HepG2 (cell line): Measurements from ENCODE around the gene ERVH48-1. TPM values are rescaled to one million over a fixed set of nuclear protein-coding genes. Genes with fewer than 3 reads are reported as not detected.

Source experiments
- ARNT2 ChIP-seq: sonication (generic); formaldehyde crosslinking; IDR thresholded peaks from 2 replicates; pipeline ENCODE4 v1.8.0; 2022; ENCODE audit warnings: mild to moderate bottlenecking, low read depth, missing genetic modification reagents, moderate library complexity
- FOXA1 ChIP-seq, 2 experiments: fragments of 450-650 bp in 1 of 2; sonication (generic) in 1 of 2; formaldehyde crosslinking in 1 of 2; IDR thresholded peaks; 2 replicates each; pipeline versions ENCODE4 v1.4.0 to v1.6.1; 2016 to 2020; ENCODE audit warnings: missing genetic modification reagents in 1 of 2
- NONO ChIP-seq, 2 experiments: fragments of 450-650 bp in 1 of 2; sonication (generic) in 1 of 2; formaldehyde crosslinking in 1 of 2; IDR thresholded peaks in 1 of 2; conservative IDR thresholded peaks in 1 of 2; 2 replicates each; pipeline versions ENCODE4 v1.6.1 to v1.8.0; 2017 to 2022; ENCODE audit warnings: mild to moderate bottlenecking in 1 of 2, missing genetic modification reagents in 1 of 2, moderate library complexity in 1 of 2
- SAP130 ChIP-seq: IDR thresholded peaks from 2 replicates; pipeline ENCODE4 v1.6.1; 2016; ENCODE audit warnings: low read depth
- ZNF180 ChIP-seq: sonication (generic); formaldehyde crosslinking; IDR thresholded peaks from 2 replicates; pipeline ENCODE4 v1.4.0; 2020; ENCODE audit warnings: low read depth, missing genetic modification reagents, borderline replicate concordance
- ZNF230 ChIP-seq: sonication (generic); formaldehyde crosslinking; IDR thresholded peaks from 2 replicates; pipeline ENCODE4 v1.4.0; 2020; ENCODE audit warnings: mild to moderate bottlenecking, missing genetic modification reagents
- ZNF329 ChIP-seq: sonication (generic); formaldehyde crosslinking; IDR thresholded peaks from 2 replicates; pipeline ENCODE4 v1.9.0; 2021; ENCODE audit warnings: low read depth, mild to moderate bottlenecking, missing genetic modification reagents
- ZNF34 ChIP-seq: sonication (generic); formaldehyde crosslinking; IDR thresholded peaks from 2 replicates; pipeline ENCODE4 v1.4.0; 2020; ENCODE audit warnings: mild to moderate bottlenecking, missing genetic modification reagents, borderline replicate concordance
- ZNF572 ChIP-seq: sonication (generic); formaldehyde crosslinking; IDR thresholded peaks from 2 replicates; pipeline ENCODE4 v1.5.1; 2020; ENCODE audit warnings: mild to moderate bottlenecking, missing genetic modification reagents
- ZNF772 ChIP-seq: sonication (generic); formaldehyde crosslinking; IDR thresholded peaks from 2 replicates; pipeline ENCODE4 v1.5.0; 2020; ENCODE audit warnings: mild to moderate bottlenecking, missing genetic modification reagents
- polyA plus RNA-seq, 8 experiments: library from polyadenylated mRNA; depleted of rRNA in 3 of 8; stranded (reverse) in 7 of 8; unstranded in 1 of 8; fragments of >200 nt; fragmentation: Illumina TruSeq in 4 of 8; extraction: Trizol in 4 of 8; gene quantifications; 2 replicates each; pipeline versions ENCODE4 v1.2.1 to v1.2.3, GENCODE V29; 2011 to 2016; ENCODE audit warnings: low read depth in 4 of 8, missing spikeins in 1 of 8, mixed read lengths in 1 of 8; ENCODE audit not compliant: insufficient read depth in 1 of 8
- total RNA-seq, 5 experiments: library from RNA; depleted of rRNA; stranded (reverse); fragments of >200 nt; fragmentation: Illumina TruSeq; extraction: Trizol; gene quantifications; 2 replicates each; pipeline ENCODE4 v1.2.3, GENCODE V29; 2016; ENCODE audit warnings: low read depth in 1 of 5
- TF ChIP-seq, protein P1 (sequence below): sonication (generic); formaldehyde crosslinking; IDR thresholded peaks from 2 replicates; pipeline ENCODE4 v1.5.0; 2020; ENCODE audit warnings: missing genetic modification reagents, mild to moderate bottlenecking, borderline replicate concordance
- TF ChIP-seq, protein P2 (sequence below): sonication (generic); formaldehyde crosslinking; conservative IDR thresholded peaks from 2 replicates; pipeline ENCODE4 v1.5.0; 2020; ENCODE audit warnings: missing genetic modification reagents
- TF ChIP-seq, protein P3 (sequence below), 2 experiments: fragments of 450-650 bp in 1 of 2; sonication (generic) in 1 of 2; formaldehyde crosslinking; IDR thresholded peaks; 2 replicates each; pipeline versions ENCODE4 v1.5.0 to v1.8.0; 2020 to 2022; ENCODE audit warnings: mild to moderate bottlenecking in 1 of 2, missing genetic modification reagents in 1 of 2
- TF ChIP-seq, protein P4 (sequence below): sonication (generic); formaldehyde crosslinking; IDR thresholded peaks from 2 replicates; pipeline ENCODE4 v1.4.0; 2020; ENCODE audit warnings: mild to moderate bottlenecking, missing genetic modification reagents
- TF ChIP-seq, protein P5 (sequence below): sonication (generic); formaldehyde crosslinking; IDR thresholded peaks from 2 replicates; pipeline ENCODE4 v1.5.0; 2020; ENCODE audit warnings: missing genetic modification reagents
- TF ChIP-seq, protein P6 (sequence below): sonication (generic); formaldehyde crosslinking; IDR thresholded peaks from 2 replicates; pipeline ENCODE4 v1.5.1; 2020; ENCODE audit warnings: missing genetic modification reagents, mild to moderate bottlenecking, borderline replicate concordance
- TF ChIP-seq, protein P7 (sequence below): sonication (generic); formaldehyde crosslinking; conservative IDR thresholded peaks from 2 replicates; pipeline ENCODE4 v1.8.0; 2022; ENCODE audit warnings: mild to moderate bottlenecking, moderate library complexity, missing genetic modification reagents

ERVH48-1 gene
- total and polyA plus RNA-seq, 2 of the 13 experiments (the other 11 are each of a cell fraction or from before 2014, with no cell fraction given) = 1.8 TPM; not detected in 1

DNA sequence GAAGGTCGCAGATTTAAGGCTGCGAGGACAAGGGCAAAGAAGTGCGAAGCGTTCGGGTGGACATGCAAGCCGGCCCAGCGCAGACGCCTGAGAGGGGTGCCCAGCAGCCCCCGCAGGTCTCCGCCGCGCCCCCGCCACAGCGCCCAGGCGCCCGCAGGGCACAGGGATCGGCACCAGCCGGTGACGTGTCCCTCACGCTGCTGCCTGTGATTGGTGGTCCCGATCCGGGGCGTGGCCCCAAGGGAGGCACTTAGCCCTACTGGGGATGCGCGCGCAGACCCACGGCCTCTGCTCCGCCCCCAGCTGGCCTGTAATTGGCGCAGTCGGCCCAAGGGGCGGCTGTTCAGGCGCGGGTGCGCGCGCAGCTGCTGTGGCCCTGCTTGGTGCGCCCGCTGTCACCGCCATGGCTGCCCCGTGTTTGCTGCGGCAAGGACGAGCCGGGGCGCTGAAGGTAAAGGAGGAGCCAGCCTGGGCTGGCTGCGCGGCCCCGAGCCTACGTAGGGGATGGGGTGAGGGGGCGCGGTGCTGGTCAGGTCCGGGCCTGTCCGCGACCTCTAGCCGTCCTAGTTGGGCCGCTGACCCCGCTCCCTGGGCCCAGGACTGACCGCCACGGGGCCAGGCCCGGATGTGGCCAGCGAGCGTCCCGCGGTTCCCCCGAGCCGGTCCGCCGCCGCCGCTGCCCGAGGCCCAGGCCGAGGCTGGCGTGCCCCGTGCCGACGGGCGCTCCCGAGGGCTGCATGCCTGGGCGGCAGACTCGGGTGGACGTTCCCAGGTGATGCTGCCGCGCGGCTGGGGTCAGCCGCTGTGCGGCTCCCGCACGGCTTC is 32.3 kb downstream of the ERVH48-1 start, which contains the start of gene NDUFV3 (continued):
- TF ChIP-seq SAP130 (CRISPR knock-in tag) (peak; percentile 86), ARNT2 (CRISPR knock-in tag) (peak; percentile 81), NONO (IDR thresholded peaks at IDR 0.05) (no peak), NONO (CRISPR knock-in tag; conservative IDR thresholded peaks at IDR 0.05) (peak; percentile 86), ZNF572 (CRISPR knock-in tag) (no peak; the same call in 1 of the 2 replicates), ZNF230 (peak; percentile 86; the same call in 1 of the 2 replicates), ZNF180 (CRISPR knock-in tag) (0 out of 2 replicates have a peak, but pooled peaks have one; percentile 78), ZNF329 (CRISPR knock-in tag) (peak; percentile 24; the same call in 1 of the 2 replicates), ZNF772 (CRISPR knock-in tag) (peak; percentile 70; the same call in 1 of the 2 replicates), ZNF34 (CRISPR knock-in tag) (peak; percentile 62; the same call in 1 of the 2 replicates), FOXA1 (IDR thresholded peaks at IDR 0.05) (no peak), FOXA1 (CRISPR knock-in tag; IDR thresholded peaks at IDR 0.05) (peak; percentile 16; the same call in 1 of the 2 replicates)
- TF ChIP-seq, protein P1, sequence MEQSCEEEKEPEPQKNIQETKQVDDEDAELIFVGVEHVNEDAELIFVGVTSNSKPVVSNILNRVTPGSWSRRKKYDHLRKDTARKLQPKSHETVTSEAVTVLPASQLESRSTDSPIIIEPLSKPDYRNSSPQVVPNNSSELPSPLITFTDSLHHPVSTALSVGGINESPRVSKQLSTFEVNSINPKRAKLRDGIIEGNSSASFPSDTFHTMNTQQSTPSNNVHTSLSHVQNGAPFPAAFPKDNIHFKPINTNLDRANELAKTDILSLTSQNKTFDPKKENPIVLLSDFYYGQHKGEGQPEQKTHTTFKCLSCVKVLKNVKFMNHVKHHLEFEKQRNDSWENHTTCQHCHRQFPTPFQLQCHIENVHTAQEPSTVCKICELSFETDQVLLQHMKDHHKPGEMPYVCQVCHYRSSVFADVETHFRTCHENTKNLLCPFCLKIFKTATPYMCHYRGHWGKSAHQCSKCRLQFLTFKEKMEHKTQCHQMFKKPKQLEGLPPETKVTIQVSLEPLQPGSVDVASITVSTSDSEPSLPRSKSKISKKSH (CRISPR knock-in tag) = peak; percentile 87
- TF ChIP-seq, protein P2, sequence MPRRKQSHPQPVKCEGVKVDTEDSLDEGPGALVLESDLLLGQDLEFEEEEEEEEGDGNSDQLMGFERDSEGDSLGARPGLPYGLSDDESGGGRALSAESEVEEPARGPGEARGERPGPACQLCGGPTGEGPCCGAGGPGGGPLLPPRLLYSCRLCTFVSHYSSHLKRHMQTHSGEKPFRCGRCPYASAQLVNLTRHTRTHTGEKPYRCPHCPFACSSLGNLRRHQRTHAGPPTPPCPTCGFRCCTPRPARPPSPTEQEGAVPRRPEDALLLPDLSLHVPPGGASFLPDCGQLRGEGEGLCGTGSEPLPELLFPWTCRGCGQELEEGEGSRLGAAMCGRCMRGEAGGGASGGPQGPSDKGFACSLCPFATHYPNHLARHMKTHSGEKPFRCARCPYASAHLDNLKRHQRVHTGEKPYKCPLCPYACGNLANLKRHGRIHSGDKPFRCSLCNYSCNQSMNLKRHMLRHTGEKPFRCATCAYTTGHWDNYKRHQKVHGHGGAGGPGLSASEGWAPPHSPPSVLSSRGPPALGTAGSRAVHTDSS (CRISPR knock-in tag) = 0 out of 2 replicates have a peak, but pooled peaks have one; percentile 81
- TF ChIP-seq, protein P3, sequence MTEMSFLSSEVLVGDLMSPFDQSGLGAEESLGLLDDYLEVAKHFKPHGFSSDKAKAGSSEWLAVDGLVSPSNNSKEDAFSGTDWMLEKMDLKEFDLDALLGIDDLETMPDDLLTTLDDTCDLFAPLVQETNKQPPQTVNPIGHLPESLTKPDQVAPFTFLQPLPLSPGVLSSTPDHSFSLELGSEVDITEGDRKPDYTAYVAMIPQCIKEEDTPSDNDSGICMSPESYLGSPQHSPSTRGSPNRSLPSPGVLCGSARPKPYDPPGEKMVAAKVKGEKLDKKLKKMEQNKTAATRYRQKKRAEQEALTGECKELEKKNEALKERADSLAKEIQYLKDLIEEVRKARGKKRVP (CRISPR knock-in tag; IDR thresholded peaks at IDR 0.05) = peak in 1 of 2 experiments; percentile 11; a peak in 1 of 4 replicates
- TF ChIP-seq, protein P4, sequence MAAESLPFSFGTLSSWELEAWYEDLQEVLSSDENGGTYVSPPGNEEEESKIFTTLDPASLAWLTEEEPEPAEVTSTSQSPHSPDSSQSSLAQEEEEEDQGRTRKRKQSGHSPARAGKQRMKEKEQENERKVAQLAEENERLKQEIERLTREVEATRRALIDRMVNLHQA (CRISPR knock-in tag) = no peak
- TF ChIP-seq, protein P5, sequence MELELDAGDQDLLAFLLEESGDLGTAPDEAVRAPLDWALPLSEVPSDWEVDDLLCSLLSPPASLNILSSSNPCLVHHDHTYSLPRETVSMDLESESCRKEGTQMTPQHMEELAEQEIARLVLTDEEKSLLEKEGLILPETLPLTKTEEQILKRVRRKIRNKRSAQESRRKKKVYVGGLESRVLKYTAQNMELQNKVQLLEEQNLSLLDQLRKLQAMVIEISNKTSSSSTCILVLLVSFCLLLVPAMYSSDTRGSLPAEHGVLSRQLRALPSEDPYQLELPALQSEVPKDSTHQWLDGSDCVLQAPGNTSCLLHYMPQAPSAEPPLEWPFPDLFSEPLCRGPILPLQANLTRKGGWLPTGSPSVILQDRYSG = peak; percentile 39; the same call in 1 of the 2 replicates
- TF ChIP-seq, protein P6, sequence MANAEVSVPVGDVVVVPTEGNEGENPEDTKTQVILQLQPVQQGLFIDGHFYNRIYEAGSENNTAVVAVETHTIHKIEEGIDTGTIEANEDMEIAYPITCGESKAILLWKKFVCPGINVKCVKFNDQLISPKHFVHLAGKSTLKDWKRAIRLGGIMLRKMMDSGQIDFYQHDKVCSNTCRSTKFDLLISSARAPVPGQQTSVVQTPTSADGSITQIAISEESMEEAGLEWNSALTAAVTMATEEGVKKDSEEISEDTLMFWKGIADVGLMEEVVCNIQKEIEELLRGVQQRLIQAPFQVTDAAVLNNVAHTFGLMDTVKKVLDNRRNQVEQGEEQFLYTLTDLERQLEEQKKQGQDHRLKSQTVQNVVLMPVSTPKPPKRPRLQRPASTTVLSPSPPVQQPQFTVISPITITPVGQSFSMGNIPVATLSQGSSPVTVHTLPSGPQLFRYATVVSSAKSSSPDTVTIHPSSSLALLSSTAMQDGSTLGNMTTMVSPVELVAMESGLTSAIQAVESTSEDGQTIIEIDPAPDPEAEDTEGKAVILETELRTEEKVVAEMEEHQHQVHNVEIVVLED (CRISPR knock-in tag) = peak; percentile 73; the same call in 1 of the 2 replicates
- TF ChIP-seq, protein P7, sequence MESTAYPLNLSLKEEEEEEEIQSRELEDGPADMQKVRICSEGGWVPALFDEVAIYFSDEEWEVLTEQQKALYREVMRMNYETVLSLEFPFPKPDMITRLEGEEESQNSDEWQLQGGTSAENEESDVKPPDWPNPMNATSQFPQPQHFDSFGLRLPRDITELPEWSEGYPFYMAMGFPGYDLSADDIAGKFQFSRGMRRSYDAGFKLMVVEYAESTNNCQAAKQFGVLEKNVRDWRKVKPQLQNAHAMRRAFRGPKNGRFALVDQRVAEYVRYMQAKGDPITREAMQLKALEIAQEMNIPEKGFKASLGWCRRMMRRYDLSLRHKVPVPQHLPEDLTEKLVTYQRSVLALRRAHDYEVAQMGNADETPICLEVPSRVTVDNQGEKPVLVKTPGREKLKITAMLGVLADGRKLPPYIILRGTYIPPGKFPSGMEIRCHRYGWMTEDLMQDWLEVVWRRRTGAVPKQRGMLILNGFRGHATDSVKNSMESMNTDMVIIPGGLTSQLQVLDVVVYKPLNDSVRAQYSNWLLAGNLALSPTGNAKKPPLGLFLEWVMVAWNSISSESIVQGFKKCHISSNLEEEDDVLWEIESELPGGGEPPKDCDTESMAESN = no peak
